HL-60 (cell line): Measurements from ENCODE around the gene CEACAM19.

ENCODE experiments used
- POLR2AphosphoS5 ChIP-seq: IDR thresholded peaks from 2 replicates; pipeline ENCODE4 v1.6.1; 2012; ENCODE audit warnings: low read depth
- TF ChIP-seq, protein P1 (sequence below): IDR thresholded peaks from one replicate; pipeline ENCODE4 v1.5.1; 2011; ENCODE audit warnings: low read length, control low read depth, inconsistent platforms; ENCODE audit not compliant: insufficient read depth

DNA sequence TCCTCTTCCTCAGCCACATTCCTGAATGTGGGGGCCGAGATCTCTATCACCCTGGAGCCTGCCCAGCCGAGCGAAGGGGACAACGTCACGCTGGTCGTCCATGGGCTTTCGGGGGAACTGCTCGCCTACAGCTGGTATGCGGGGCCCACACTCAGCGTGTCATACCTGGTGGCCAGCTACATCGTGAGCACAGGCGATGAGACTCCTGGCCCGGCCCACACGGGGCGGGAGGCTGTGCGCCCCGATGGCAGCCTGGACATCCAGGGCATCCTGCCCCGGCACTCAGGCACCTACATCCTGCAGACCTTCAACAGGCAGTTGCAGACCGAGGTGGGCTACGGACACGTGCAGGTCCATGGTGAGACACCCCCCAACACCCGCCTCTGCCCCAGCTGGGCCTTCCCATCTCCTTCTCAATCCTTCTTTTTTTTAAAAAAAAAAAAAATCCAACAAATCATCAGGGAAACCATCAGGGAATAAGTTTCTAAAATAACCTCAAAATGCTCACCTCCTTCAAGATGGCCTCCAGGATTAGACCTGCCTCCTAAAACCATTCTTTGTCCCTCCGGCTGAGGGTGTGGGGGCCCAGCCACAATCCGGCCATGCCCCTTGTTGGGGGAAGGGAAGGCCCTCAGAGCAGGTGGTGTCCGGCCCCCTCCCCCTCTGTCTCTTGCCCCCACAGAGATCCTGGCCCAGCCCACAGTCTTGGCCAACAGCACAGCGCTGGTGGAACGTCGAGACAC lies 32.2 kb downstream of the CEACAM19 start:
- TF ChIP-seq, protein P1, sequence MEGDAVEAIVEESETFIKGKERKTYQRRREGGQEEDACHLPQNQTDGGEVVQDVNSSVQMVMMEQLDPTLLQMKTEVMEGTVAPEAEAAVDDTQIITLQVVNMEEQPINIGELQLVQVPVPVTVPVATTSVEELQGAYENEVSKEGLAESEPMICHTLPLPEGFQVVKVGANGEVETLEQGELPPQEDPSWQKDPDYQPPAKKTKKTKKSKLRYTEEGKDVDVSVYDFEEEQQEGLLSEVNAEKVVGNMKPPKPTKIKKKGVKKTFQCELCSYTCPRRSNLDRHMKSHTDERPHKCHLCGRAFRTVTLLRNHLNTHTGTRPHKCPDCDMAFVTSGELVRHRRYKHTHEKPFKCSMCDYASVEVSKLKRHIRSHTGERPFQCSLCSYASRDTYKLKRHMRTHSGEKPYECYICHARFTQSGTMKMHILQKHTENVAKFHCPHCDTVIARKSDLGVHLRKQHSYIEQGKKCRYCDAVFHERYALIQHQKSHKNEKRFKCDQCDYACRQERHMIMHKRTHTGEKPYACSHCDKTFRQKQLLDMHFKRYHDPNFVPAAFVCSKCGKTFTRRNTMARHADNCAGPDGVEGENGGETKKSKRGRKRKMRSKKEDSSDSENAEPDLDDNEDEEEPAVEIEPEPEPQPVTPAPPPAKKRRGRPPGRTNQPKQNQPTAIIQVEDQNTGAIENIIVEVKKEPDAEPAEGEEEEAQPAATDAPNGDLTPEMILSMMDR: no peak
- TF ChIP-seq POLR2AphosphoS5: no peak
